NK-92 (cell line): ENCODE measurements around the gene DBI.
"Not testable (repeated sequence)": the region's sequence is repeated elsewhere in the genome, so short reads cannot be mapped to it uniquely, and the experiment has no call there.

Source experiments
- DNase-seq: peaks from one replicate; lab custom pipeline; 2025; ENCODE audit not compliant: unreplicated experiment; lab: John Stamatoyannopoulos, UW

The DBI gene

DNA sequence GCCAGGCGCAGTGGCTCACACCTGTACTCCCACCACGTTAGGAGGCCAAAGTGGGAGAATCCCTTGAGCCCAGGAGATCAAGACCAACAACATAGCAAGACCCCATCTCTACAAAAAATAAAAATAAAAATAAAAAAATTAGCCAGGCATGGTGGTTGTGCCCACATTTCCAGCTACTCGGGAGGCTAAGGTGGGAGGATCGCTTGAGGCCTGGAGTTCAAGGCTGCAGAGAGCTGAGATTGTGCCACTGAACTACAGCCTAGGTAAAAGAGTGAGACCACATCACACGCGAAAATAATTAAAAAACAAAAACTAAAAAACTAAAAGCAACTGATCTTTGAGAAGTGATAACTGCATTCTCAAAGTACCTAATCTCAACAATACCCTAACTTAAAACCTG is 2.0 kb upstream of the DBI start:
- no peak for DNase-seq

DNA sequence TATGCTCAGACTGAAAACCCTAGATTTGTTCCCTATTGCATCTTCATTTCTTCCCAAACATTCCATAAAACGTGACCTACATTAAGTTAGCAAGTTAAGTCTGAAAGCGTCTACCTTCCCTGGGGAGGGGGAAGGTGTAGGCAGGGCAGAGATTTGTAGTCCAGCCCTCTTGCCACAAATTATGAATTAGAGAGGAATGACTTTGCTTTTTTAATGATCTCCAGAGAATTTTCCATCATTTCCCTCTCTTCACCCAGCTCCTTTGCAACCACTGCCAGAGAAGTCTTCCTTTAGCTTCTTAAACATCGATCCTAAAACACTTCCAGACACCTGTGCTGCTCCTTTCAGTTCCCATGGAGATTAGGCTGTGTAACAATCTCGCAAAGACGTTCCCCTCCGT is 1.3 kb upstream of the DBI start:
- DNase-seq: no peak

DNA sequence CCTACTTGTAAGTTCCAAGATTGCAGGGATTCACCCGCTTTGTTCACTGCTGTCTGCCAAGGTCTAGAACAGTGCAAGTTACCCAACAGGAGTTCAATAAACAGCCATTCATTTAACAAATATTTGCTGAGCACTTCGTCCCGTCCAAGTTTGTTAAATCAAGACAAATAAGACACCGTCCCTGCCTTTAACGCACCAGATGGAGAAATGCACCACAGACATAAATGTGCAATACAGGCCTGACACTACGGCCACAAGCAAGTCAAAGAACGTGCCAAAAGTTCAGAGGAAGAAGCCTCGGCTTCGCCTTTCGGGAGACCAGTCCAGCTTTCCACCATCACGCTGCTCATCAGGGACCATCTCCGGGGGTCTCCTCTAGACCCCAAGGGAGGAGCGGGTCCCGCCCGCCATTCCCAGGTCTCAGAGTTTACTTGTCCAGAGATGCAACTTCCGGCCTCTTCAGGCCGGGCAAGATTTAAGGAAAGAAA is 572 bp upstream of the DBI start:
- DNase-seq: no peak

DNA sequence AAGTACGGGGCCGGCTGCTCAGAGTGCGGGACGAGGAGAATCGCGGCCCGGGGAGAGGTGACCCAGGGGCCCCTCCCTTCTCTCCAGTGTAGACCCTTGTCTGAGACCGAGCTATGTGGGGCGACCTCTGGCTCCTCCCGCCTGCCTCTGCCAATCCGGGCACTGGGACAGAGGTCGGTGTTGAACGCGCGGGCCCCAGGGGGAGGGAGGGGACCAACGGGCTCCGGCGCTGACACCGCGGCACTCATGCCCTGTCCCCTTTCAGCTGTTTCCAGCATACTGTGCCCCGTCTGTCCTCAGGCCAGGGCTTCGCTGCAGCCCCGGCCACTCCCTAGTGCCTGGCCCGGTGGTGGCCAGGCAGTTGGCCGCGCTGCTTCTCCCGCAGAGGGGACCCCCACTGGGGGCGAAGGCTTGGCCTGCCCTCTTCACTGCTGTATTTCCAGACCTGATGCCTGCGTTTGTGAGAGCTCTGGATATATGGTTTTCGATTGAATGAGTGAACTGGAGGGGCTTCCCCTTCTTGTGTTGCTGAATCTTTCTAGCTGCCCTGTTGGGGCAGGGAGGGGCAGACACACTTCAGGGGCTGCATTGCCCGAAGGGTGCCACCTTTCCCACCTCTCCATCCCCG is 809 bp downstream of the DBI start:
- no peak for DNase-seq

DNA sequence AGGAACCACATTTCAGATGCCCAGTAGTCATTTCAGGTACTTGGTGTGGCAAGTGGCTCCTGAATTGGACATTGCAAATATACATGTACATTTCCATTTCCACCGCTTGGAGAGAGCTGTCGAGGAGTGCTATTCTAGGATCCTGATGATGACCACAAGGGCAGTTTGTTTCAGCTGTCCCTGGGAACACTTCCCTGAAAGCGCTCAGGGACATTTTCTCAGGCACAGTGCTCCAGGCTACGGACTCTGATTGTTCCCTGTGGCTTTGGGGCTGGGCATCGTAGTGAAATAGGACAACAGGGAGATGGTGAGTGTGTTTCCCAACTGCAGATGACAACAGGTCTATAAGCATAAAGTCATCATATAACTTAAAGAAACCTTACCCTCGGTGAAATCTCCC is 3.1 kb downstream of the DBI start:
- no peak for DNase-seq

DNA sequence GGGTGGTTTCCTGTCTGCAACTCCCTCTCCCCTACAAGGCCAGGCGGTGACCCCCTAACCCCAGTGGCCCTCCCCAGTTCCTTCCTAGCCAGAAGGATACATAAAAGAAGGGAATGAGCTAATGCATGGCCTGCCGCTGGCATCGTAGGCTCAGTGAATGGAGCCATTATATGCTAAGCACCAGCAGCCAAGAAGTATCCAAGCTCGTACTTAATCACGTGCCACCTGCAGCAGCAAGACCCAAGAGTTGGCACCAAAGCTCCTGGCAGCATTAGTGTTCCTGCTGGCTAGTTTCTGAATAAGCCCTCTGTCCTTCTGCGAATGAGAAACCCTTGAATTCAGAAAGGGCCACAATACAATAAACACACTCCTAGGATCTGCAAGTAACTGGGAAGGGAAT is 4.3 kb downstream of the DBI start:
- no peak for DNase-seq

DNA sequence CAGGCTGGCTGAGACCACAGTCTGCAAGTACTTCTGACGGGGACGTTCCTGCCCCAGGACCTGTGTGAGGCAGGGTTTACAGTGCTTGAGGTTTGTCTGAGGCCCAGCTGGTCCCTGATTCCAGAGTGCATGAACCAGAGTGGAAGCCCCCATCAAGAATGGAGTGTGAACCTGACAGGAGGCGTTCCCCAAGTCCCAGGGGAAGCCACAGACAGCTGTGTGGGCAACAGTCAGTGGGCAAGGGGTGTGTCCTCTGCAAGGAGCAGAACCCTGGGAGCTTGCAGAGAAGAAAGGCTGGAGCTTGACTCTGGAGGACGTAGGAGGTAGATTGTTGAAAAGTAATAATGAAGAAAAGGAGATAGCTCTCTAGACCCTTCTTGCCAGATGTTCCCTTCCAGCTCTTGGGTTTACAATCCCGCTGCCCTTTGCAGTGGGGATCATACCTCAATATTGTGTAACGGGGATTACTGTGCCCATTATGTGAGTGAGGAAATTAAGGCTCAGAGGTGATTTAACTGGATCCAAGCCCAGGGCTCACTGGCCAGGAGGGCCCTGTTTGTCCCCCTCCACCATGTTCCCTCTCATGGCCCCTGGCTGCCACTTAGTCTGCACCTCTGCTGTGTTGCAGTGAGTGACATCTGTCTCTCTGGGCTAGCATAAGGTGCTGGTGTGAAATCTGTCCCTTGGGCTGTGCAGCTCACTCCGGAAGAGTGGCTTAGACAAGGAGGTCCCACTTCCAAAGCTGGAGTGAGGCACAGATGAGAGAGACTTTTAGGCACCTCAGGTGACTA is 6.2 kb downstream of the DBI start:
- no peak for DNase-seq

DNA sequence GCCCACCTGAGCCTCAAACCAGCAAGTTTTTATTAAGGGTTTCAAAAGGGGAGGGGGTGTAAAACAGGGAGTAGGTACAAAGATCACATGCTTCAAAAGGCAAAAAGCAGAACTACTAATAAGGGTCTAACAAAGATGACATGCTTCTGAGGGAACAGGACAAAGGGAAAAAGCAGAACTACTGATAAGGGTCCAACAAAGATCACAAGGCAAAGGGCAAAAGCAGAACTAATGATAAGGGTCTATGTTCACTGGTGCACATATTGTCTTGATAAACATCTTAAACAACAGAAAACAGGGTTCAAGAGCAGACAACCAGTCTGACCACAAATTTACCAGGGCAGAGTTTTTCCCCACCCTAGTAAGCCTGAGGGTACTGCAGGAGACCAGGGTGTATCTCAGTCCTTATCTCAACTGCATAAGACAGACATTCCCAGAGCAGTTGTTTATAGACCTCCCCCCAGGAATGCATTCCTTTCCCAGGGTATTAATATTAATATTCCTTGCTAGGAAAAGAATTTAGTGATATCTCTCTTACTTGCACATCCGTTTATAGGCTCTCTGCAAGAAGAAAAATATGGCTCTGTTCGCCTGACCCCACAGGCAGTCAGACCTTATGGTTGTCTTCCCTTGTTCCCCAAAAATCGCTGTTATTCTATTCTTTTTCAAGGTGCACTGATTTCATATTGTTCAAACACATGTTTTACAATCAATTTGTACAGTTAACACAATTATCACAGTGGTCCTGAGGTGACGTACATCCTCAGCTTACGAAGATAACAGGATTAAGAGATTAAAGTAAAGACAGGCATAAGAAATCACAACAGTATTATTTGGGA is 7.3 kb downstream of the DBI start:
- DNase-seq: not testable (repeated sequence)

DNA sequence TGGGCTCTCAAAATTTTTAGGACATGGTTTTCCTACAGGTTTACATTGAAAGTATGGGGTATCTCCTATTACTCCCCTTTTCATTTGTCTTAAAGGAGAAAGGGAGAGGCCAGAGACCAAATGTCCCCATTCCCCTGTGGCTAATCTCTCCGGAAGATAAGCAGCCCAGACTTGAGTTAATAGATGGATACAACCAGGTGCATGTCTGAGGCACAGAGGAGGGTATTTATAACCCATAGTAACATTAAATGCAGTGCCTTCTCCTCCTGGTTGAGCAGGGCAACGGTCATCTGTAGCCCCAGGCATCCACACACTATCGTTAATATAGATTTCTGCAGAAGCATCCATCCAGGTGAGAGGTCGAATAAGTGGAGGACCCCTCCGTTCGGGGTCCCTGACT is 9.6 kb downstream of the DBI start:
- not testable (repeated sequence) for DNase-seq

DNA sequence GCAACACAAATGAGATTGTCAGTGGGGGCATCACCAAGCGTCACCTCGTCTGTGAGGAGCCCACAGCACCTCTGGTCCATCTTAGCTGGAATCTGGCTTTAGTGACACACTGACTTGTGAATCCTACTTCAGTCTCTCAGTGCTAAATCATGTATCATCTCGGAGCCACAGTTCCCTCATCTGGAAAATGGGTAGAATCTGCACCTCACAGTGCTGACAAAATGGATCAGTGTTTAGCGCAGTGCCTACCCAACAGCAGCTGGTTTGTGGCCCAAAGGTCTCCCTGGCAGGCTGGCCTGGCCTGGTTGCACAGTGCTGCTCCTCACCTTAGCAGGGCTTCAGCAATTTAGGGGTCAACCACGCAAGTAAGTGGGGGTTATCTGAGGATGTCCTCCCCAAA is 10.0 kb downstream of the DBI start:
- no peak for DNase-seq

DNA sequence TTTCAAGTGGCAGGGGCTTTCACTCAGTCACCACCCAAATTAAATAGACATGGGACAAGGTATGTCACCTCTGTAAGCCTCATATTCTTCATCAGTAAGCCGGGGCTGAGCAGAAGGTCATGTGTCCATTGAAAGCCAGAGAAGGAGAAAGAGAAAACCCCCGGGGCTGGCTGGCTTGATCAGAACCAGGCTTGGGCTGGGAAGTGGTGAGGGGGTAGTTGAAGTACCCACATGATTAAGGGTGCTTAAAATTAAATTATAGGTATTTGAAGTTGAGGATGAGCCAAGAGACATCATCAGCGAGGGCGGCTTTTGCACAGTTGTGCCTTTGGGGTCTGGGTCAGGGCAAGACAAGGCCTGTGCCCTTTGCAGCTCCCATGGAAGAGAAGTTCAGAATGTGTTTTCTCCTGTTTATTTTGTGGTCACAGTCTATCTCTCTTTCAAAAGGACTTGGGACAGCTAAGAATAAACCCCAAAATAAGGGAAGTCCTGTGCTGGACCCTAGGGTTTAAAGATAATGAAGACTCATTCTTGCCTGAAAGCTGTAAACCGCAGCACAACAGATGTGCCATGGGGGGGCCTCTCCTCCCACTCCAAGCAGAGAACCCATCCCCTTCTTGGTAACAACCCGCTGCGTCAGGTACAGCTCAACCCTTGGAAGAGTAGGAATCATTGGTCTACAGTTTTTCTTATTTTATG is 10.7 kb downstream of the DBI start:
- no peak for DNase-seq

DNA sequence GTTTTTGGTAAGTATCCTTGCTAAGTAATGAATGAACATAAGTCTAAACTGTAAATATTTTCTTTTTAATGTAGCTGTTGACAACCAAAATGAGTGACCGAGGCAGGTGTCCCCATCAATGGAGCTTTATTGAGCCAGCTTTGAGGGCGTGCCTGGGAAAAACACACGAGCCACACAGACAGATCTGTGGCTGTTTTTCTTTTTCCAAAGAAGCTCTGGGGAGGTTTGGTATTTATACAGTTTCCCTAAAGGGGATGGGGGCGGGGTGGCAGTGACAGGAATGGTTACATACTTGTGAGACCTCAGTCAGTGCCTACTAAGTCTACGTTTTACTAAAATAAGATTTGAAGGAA is 11.2 kb downstream of the DBI start:
- no peak for DNase-seq

DNA sequence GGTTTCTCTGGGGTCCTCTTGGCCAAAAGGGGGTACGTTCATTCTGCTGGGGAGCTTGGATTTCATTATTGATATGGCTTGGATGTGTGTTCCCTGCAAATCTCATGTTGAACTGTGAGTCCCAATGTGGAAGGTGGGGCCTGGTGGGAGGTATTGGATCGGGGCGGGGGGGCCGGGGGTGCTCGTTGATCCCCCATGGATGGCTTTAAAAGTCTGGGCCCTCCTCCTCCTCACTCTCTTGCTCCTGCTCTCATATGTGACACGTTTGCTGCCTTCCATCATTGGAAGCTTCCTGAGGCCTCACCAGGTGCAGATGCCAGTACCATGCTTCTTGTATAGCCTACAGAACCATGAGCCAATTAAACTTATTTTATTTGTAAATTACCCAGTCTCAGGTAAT is 11.8 kb downstream of the DBI start:
- no peak for DNase-seq

DNA sequence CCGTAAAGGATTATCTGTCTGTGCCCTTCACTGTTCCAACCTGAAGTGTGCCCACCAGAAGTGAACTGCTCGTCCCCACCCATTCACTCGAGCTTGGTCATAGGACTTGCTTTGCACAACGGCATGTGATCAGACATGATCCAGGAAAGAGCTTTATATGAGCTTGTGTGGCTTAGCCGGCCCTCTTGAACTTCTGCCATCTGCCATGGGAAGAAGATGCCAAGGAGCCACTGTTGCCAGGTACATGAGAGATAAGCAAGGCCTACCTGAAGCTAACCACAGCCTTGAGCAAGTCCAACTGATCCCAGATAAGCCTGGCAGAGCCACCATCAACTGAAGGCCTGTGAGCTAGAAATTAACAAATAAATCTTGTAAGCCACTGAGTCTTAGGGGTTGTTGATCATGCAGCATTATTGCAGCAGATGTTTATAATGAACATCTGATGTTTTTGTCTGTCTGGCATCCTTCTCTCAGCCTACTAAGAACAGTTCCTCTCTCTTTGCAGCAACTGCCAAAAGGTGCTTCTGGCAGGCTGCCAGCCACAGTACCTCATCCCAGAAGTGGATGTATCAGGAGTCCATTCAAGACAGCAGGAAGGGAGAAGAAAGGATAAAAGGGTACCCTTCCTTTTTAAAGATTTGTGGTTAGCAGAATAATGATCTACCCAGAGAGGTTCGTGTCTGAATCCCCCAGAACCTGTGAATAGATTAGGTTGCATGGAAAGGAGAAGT is 16.8 kb downstream of the DBI start:
- no peak for DNase-seq

DNA sequence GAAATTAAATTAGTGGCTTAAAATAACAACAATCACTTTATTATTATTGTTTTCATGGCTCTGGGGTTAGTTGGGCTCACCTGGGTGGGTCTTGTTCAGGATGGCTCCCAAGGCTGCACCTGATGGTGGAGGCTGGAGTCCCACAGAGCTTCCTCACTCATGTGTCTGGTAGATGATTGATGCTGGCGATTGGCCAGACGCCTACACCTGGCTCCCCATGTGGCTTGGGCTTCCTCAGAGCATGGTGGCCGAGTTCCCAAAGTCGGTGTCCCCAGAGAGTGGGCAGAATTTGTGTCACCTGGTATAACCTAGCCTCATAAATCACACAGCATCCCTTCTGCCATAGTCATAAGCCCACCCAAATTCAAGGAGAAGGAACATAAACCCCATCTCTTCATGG is 18.2 kb downstream of the DBI start:
- DNase-seq: no peak

DNA sequence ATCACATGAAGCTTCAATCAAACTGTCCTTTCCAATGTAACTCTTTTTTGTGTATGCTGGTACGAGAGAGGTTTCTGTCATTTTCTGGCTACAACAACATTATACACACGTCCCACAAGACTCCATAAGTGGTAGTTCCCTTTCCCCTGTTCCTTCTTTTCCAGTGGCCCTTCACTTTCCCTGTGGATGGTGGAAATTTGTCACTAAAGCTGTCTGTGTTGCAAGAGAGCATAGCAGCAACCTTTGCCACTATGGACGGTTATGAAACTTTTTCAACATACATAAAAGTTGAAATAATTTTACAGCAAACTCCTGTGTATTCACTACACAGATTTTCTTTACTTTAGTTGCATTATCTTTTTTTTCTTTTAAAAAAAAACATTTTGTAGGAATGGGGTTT is 18.7 kb downstream of the DBI start:
- DNase-seq: no peak

DNA sequence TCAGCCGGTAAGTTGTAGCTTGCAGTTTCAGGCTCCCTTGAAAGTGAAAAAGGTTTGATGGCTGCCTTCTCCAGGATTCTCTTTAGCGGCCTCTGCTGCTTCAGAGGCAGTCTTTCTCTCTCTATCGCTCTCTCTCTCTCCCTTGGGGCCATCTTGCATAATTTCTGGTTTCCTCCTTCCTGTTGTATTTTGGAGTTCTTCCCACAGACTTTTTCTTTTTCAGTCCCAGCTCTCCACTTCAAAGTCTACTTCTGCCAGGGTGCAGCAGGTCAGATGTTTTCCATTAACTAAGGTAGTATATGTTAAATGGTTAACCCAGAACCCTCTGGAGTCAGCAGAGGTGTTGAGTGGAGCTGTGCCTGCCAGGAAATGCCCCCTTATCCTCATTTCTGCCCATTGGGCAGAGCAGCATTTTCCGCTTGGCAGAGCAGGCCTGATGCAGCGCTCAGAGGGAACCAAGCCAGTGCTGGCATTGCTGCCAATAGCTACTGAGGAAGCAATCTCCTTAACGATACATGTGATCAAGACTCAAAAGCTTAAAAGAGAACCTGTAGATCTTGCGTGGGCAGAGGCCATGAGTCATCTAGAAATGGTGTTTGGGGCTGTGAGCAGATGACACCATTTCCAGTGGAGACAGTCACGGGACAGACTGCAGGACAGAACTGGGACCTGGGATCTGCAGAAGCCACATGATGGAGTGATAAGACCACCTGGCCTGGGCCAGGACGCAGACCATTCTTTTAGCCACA is 20.8 kb downstream of the DBI start:
- DNase-seq: no peak

DNA sequence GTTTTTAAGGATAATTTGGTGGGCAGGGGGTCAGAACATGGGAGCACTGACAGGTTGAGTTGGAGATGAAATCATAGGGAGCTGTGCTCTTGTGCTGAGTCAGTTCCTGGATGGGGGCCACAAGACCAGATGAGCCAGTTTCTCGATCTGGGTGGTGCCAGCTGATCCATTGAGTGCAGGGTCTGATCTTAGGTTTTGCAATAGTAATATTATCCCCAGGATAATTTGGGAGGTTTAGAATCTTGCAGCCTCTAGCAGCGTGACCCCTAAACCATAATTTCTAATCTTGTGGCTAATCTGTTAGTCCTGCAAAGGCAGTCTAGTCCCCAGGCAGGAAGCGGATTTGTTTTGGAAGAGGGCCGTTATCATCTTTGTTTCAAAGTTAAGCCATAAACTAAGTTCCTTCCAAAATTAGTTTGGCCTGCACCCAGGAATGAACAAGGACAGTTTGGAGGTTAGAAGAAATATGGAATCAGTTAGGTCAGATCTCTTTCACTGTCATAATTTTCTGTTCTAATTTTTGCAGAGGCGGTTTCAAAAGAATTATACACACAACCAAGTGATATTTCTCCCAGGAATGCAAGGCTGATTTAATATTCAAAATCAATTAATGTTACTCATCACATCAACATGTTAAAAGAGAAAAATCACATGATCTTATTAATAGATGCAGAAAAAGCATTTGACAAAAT is 23.0 kb downstream of the DBI start:
- DNase-seq: no peak

DNA sequence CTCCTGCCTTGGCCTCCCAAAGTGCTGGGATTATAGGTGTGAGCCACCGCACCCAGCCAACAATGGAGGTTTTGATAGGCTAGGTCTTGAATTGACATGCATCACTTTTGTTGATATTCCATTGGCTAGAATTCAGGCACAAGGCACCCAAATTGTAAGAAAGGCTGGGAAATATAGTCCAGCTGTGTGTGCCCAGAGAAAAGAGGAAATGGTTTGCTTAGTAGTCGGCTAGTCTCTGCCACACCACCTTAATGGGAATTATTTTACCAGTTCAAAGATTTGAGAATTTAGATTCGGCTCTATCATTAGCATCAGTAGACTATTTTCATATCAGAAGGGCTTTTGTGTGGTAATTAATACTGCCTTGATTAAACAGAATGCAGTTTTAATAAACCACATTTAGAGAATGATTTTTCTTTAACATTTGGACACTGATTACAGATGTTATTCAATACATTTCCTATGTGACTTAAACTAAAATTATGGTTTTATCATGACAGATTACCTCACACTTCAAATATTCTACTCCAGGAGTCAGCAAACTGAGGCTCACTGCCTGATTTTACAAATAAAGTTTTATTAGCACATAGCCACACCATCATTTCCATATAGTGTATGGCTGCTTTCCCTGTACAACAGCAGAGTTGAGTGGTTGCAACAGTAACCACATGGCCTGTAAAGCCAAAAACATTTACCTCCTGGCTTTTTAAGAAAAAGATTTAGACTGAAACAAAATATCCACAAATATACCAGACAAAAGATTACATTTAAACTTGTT is 27.4 kb downstream of the DBI start:
- DNase-seq: no peak
